ENCODE data around the gene DNASE2. TPM values are rescaled to one million over a fixed set of nuclear protein-coding genes. Genes with fewer than 3 reads are reported as not detected.
A peak's percentile ranks its signal among the peaks of the same experiment; 100 is the strongest.

The DNASE2 gene
- total and polyA plus RNA-seq, 2 donors: 14.6 to 20.8 TPM

DNA sequence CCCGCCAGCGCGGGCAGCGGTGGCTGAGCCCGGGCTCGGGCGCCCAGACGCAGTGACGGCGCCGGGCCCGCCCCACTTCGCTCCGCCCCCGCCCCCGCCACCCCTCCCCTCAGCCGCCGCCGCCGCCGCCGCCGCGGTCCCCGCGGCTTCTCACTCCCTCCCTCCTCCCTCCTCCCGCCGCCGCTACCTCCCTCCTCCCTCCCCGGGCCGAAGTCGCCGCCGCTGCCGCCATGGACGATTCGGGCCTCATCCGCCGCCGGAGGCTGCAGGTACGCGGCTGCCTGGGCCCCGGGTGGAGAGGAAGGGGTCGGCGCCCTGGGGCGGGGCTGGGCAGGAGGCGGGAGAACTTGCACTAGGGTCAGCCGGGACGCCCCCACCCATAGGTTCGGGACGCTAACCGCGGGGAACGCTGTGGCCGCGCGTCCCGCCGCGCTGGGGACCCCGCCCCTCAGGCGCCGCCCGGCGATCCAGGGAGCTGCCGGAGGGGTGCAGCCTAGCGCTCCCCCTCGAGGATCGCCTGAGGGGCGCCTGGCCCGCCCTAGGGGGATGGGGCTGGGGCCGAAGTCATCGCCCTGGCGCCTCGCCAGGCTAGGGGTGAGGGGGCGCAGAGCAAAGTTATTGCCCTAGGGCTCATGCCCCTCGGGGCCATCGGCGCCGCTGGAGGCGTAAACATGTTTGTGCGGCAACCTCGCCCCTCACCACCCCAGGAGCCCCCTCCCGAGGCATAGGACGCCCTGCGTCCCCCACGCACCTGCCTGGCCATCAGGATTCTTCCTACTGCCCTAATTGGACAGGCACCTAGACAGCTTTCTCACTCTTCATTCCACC lies 47.3 kb downstream of the DNASE2 start:
- H3K27me3 ChIP-seq (ENCODE audit: control insufficient read depth in 2 of 2, insufficient read depth in 1 of 2, low read length in 1 of 2): peaks cover 69 to 96% of the 10 kb centered on the region in 2 donors
- peak overlapping the region in 1 of 2 donors; percentile 50 for H3K4me3 ChIP-seq (ENCODE audit: low read length in 2 of 2)
- DNase-seq (ENCODE audit: low read depth in 6 of 9, low spot score in 9 of 9): peak in 1 of 9 donors; percentile 25
- WGBS: 2% methylated on average over 85 of the region's 87 CpGs
- H3K9me3 ChIP-seq (ENCODE audit: control insufficient read depth in 2 of 2, insufficient read depth in 1 of 2, low read length in 1 of 2): peaks cover 3 to 11% of the 10 kb centered on the region in 2 donors
- H3K27ac ChIP-seq (ENCODE audit: low read depth in 1 of 2, low read length in 1 of 2): no peak overlapping the region
- H3K4me1 ChIP-seq (ENCODE audit: control insufficient read depth in 2 of 2, insufficient read depth in 2 of 2, low read length in 2 of 2): peaks cover 2 to 15% of the 10 kb centered on the region in 2 donors
- H3K36me3 ChIP-seq (ENCODE audit: control insufficient read depth in 2 of 2, insufficient read depth in 2 of 2, low read length in 1 of 2): no peaks in the 10 kb centered on the region

DNA sequence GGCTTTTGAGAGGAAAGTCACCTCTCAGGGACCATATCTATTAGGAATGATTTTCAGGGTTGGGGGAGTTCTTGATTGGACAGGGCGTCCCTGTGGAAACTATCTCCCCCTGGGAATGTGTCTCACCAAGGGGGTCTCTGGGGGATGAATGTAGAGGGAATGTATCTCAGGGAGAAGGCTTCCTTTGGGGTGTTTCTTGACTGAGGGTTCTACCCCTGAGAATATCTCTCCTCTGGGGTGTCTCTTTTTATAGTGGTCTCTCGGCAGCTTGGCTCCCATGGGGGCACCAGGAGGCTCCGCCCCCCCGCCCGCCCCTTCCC lies 47.9 kb downstream of the DNASE2 start:
- no peak for DNase-seq (ENCODE audit: low read depth in 6 of 9, low spot score in 9 of 9)
- Histone ChIP-seq H3K9me3 (ENCODE audit: control insufficient read depth in 2 of 2, insufficient read depth in 1 of 2, low read length in 1 of 2) (peaks cover 3 to 11% of the 10 kb centered on the region in 2 donors), H3K4me3 (ENCODE audit: low read length in 2 of 2) (peak overlapping the region in 1 of 2 donors; percentile 50), H3K27ac (ENCODE audit: low read depth in 1 of 2, low read length in 1 of 2) (no peak overlapping the region), H3K4me1 (ENCODE audit: control insufficient read depth in 2 of 2, insufficient read depth in 2 of 2, low read length in 2 of 2) (peaks cover 2 to 10% of the 10 kb centered on the region in 2 donors), H3K36me3 (ENCODE audit: control insufficient read depth in 2 of 2, insufficient read depth in 2 of 2, low read length in 1 of 2) (no peaks in the 10 kb centered on the region), H3K27me3 (ENCODE audit: control insufficient read depth in 2 of 2, insufficient read depth in 1 of 2, low read length in 1 of 2) (peaks cover 63 to 96% of the 10 kb centered on the region in 2 donors)
- 2% methylated on average over 5 of the region's 5 CpGs for whole genome bisulfite sequencing

DNA sequence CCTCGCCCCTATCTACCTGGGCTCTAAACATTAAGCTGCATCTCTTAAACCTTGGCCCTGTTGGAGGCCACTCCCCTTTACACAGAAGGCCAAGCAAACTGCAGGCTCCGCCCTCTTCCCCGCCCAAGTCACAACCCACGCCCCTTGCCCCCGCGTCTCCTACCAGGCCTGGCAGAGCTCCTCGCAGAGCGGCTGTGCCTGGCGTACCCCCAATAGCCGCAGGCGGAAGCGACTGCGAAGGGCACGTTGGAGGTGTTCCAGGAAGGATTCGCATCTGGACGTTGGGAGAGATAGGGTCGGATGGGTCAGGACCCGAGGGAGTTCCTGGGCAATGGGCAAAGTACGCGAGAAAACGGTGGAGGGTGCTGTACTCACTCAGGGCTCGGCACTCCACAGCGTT lies 52.8 kb downstream of the DNASE2 start:
- peaks cover 3 to 7% of the 10 kb centered on the region in 2 donors for H3K4me1 ChIP-seq (ENCODE audit: control insufficient read depth in 2 of 2, insufficient read depth in 2 of 2, low read length in 2 of 2)
- DNase-seq (ENCODE audit: low read depth in 6 of 9, low spot score in 9 of 9): peak in 4 of 9 donors; percentile 32 to 71 (median 53)
- H3K27me3 ChIP-seq (ENCODE audit: control insufficient read depth in 2 of 2, insufficient read depth in 1 of 2, low read length in 1 of 2): peaks cover 26 to 80% of the 10 kb centered on the region in 2 donors
- H3K9me3 ChIP-seq (ENCODE audit: control insufficient read depth in 2 of 2, insufficient read depth in 1 of 2, low read length in 1 of 2): peaks cover 2 to 7% of the 10 kb centered on the region in 2 donors
- WGBS: 11% methylated on average over 23 of the region's 23 CpGs
- no peak overlapping the region for H3K4me3 ChIP-seq (ENCODE audit: low read length in 2 of 2)
- no peak overlapping the region for H3K27ac ChIP-seq (ENCODE audit: low read depth in 1 of 2, low read length in 1 of 2)
- no peaks in the 10 kb centered on the region for H3K36me3 ChIP-seq (ENCODE audit: control insufficient read depth in 2 of 2, insufficient read depth in 2 of 2, low read length in 1 of 2)

DNA sequence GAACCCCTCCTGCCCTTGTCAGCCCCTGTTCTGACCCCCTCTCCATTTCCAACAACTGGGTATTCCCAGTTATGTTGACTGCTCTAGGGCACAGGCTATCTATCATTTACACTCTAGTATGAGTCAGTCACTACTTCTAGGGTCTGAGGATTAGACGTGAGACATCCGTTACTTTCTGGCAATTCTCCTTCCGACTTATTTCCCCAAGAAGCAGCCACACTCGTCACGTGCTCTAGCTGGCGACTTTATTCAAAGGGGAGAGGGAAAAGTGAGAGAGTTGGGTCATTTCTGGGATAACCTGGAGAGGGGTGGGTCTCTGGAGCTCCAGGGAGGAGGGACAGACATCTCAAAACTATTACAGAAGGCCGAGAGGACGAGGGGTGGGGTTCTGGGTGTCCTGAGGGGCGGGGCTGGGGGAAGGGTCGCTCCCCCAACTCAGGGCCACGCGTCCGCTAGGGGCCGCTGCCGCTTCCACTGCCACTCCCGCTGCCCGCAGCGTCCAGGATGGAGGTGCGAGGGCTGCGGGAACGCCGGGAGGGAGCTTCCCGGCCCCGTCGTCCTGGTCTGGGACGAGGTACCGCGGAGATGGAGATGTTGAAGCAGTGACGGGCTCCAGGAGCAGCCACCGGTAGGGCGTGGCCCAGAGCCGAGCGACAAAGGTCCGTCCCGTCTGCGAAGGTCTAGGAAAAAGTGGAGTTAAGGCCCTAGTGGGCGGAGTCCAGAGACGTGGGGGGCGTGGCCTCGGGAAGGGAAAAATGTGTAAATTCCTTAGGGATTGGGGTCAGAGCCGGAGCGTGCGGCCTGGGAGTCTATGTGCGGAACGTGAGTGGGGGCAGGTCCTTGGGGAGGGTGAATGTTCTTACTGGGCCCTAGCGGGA lies 55.8 kb downstream of the DNASE2 start:
- DNase-seq (ENCODE audit: low read depth in 6 of 9, low spot score in 9 of 9): no peak
- peaks cover 0 to 3% of the 10 kb centered on the region in 2 donors for H3K4me1 ChIP-seq (ENCODE audit: control insufficient read depth in 2 of 2, insufficient read depth in 2 of 2, low read length in 2 of 2)
- peaks cover 13 to 51% of the 10 kb centered on the region in 2 donors for H3K27me3 ChIP-seq (ENCODE audit: control insufficient read depth in 2 of 2, insufficient read depth in 1 of 2, low read length in 1 of 2)
- WGBS: 11% methylated on average over 46 of the region's 46 CpGs
- no peaks in the 10 kb centered on the region for H3K36me3 ChIP-seq (ENCODE audit: control insufficient read depth in 2 of 2, insufficient read depth in 2 of 2, low read length in 1 of 2)
- H3K4me3 ChIP-seq (ENCODE audit: low read length in 2 of 2): no peak overlapping the region
- no peak overlapping the region for H3K27ac ChIP-seq (ENCODE audit: low read depth in 1 of 2, low read length in 1 of 2)
- H3K9me3 ChIP-seq (ENCODE audit: control insufficient read depth in 2 of 2, insufficient read depth in 1 of 2, low read length in 1 of 2): peaks cover 0 to 2% of the 10 kb centered on the region in 2 donors

Other genes with a start within 250 kb of the DNASE2 start
- 25.3 TPM for gene MAN2B1, start 214.7 kb downstream of the DNASE2 start, total RNA-seq
- gene MAN2B1, start 214.7 kb downstream of the DNASE2 start, polyA plus RNA-seq: 49.1 TPM
- gene WDR83, start 214.6 kb downstream of the DNASE2 start, total RNA-seq: 13.2 TPM
- gene WDR83, start 214.6 kb downstream of the DNASE2 start, polyA plus RNA-seq: 19.6 TPM
- gene DHPS, start 199.6 kb downstream of the DNASE2 start, total RNA-seq: 97.3 TPM
- 74.3 TPM for gene DHPS, start 199.6 kb downstream of the DNASE2 start, polyA plus RNA-seq
- not detected for gene GNG14, start 193.5 kb downstream of the DNASE2 start, total RNA-seq
- 0.14 TPM for gene GNG14, start 193.5 kb downstream of the DNASE2 start, polyA plus RNA-seq
- gene FBXW9, start 184.8 kb downstream of the DNASE2 start, total RNA-seq: 6.2 TPM
- gene FBXW9, start 184.8 kb downstream of the DNASE2 start, polyA plus RNA-seq: 6.5 TPM
- 10.9 TPM for gene TNPO2, start 157.5 kb downstream of the DNASE2 start, total RNA-seq
- gene TNPO2, start 157.5 kb downstream of the DNASE2 start, polyA plus RNA-seq: 28.3 TPM
- gene TRIR, start 146.8 kb downstream of the DNASE2 start, total RNA-seq: 268 TPM
- gene TRIR, start 146.8 kb downstream of the DNASE2 start, polyA plus RNA-seq: 290 TPM
- 67.2 TPM for gene GET3, start 144.0 kb downstream of the DNASE2 start, total RNA-seq
- 50.0 TPM for gene GET3, start 144.0 kb downstream of the DNASE2 start, polyA plus RNA-seq
- gene BEST2, start 129.7 kb downstream of the DNASE2 start, total RNA-seq: not detected
- 0.46 TPM for gene BEST2, start 129.7 kb downstream of the DNASE2 start, polyA plus RNA-seq
- 8.7 TPM for gene HOOK2, start 105.9 kb downstream of the DNASE2 start, total RNA-seq
- 36.4 TPM for gene HOOK2, start 105.9 kb downstream of the DNASE2 start, polyA plus RNA-seq
- 121 TPM for gene JUNB, start 90.0 kb downstream of the DNASE2 start, total RNA-seq
- gene JUNB, start 90.0 kb downstream of the DNASE2 start, polyA plus RNA-seq: 139 TPM
- 202 TPM for gene PRDX2, start 79.6 kb downstream of the DNASE2 start, total RNA-seq
- 113 TPM for gene PRDX2, start 79.6 kb downstream of the DNASE2 start, polyA plus RNA-seq
- 9.9 TPM for gene THSD8, start 79.4 kb downstream of the DNASE2 start, total RNA-seq
- 4.1 TPM for gene THSD8, start 79.4 kb downstream of the DNASE2 start, polyA plus RNA-seq
- gene RNASEH2A, start 74.9 kb downstream of the DNASE2 start, total RNA-seq: 30.3 TPM
- 8.4 TPM for gene RNASEH2A, start 74.9 kb downstream of the DNASE2 start, polyA plus RNA-seq
- gene RTBDN, start 46.9 kb downstream of the DNASE2 start, total RNA-seq: 1.7 TPM
- 1.6 TPM for gene RTBDN, start 46.9 kb downstream of the DNASE2 start, polyA plus RNA-seq
- gene MAST1, start 42.9 kb downstream of the DNASE2 start, total RNA-seq: 0.38 TPM
- gene MAST1, start 42.9 kb downstream of the DNASE2 start, polyA plus RNA-seq: 0.91 TPM
- gene KLF1, start 5.8 kb upstream of the DNASE2 start, total RNA-seq: 2.5 TPM
- 0.09 TPM for gene KLF1, start 5.8 kb upstream of the DNASE2 start, polyA plus RNA-seq
- gene GCDH, start 9.7 kb upstream of the DNASE2 start, total RNA-seq: 21.9 TPM
- gene GCDH, start 9.7 kb upstream of the DNASE2 start, polyA plus RNA-seq: 33.6 TPM
- 1.6 TPM for gene SYCE2, start 37.8 kb upstream of the DNASE2 start, total RNA-seq
- 0.48 TPM for gene SYCE2, start 37.8 kb upstream of the DNASE2 start, polyA plus RNA-seq
- gene FARSA, start 52.3 kb upstream of the DNASE2 start, total RNA-seq: 46.7 TPM
- gene FARSA, start 52.3 kb upstream of the DNASE2 start, polyA plus RNA-seq: 33.6 TPM
- 639 TPM for gene CALR, start 57.2 kb upstream of the DNASE2 start, total RNA-seq
- gene CALR, start 57.2 kb upstream of the DNASE2 start, polyA plus RNA-seq: 189 TPM
- gene RAD23A, start 64.4 kb upstream of the DNASE2 start, total RNA-seq: 55.8 TPM
- 128 TPM for gene RAD23A, start 64.4 kb upstream of the DNASE2 start, polyA plus RNA-seq
- gene GADD45GIP1, start 75.8 kb upstream of the DNASE2 start, total RNA-seq: 27.7 TPM
- 27.2 TPM for gene GADD45GIP1, start 75.8 kb upstream of the DNASE2 start, polyA plus RNA-seq
- gene DAND5, start 88.1 kb upstream of the DNASE2 start, total RNA-seq: 0.09 TPM
- gene DAND5, start 88.1 kb upstream of the DNASE2 start, polyA plus RNA-seq: 0.09 TPM
- 2.0 TPM for gene NFIX, start 114.0 kb upstream of the DNASE2 start, total RNA-seq
- gene NFIX, start 114.0 kb upstream of the DNASE2 start, polyA plus RNA-seq: 10.5 TPM
- gene LYL1, start 221.4 kb upstream of the DNASE2 start, total RNA-seq: 8.3 TPM
- 14.0 TPM for gene LYL1, start 221.4 kb upstream of the DNASE2 start, polyA plus RNA-seq
- 20.2 TPM for gene TRMT1, start 235.3 kb upstream of the DNASE2 start, total RNA-seq
- 69.9 TPM for gene TRMT1, start 235.3 kb upstream of the DNASE2 start, polyA plus RNA-seq
- 12.8 TPM for gene NACC1, start 236.8 kb upstream of the DNASE2 start, total RNA-seq
- gene NACC1, start 236.8 kb upstream of the DNASE2 start, polyA plus RNA-seq: 17.5 TPM

Measured in thymus (tissue), 11 donors.